Measurements from ENCODE around the gene RPS16. TPM values are rescaled to one million over a fixed set of nuclear protein-coding genes. Genes with fewer than 3 reads are reported as not detected.
A peak's percentile ranks its signal among the peaks of the same experiment; 100 is the strongest.

RPS16 gene
- total and polyA plus RNA-seq, 2 of the 13 experiments (the other 11 are each of a cell fraction or from before 2014, with no cell fraction given) = 488 to 2,583 TPM

- no peak for TF ChIP-seq NR2F6 (IDR thresholded peaks at IDR 0.05)
- peak; percentile 61; the same call in 1 of the 2 replicates for TF ChIP-seq NR2F6 (CRISPR knock-in tag; IDR thresholded peaks at IDR 0.05)
- TF ChIP-seq PHF20 (CRISPR knock-in tag; IDR thresholded peaks at IDR 0.05) = 0 out of 2 replicates have a peak, but pooled peaks have one; percentile 43
- peak; percentile 78; the same call in 1 of the 2 replicates for TF ChIP-seq CSRNP1 (CRISPR knock-in tag; IDR thresholded peaks at IDR 0.05)
These were observed 34.0 kb downstream of the RPS16 start (continued) for GRCh38 chr19:39401549-39402345.

GRCh38 chr19:39401070-39401548 lies 34.6 kb downstream of the RPS16 start:
- no peak overlapping the region for H2AFZ ChIP-seq (ENCODE audit: low read length)
- no peaks in the 10 kb centered on the region for H3K36me3 ChIP-seq (replicated peaks in 1 of 2; ENCODE audit: control insufficient read depth in 1 of 2, insufficient read depth in 2 of 2, low read length in 2 of 2)
- in situ Hi-C loops (cut with HindIII; ENCODE audit: extremely low pct_ligation_motif_present, low pct_unique_long_range_greater_than_20kb) = no loop called here
- ATAC-seq (peak; percentile 25), FAIRE-seq (no peak), DNase-seq (ENCODE audit: low spot score) (no peak)
- ChIA-PET POLR2A (interaction anchor here (0.9 to 2.7 kb wide), 13 partner anchors 10 to 255 kb away, joined by 3 to 64 read pairs (median 8); partner anchors contain the start of genes MED29, PAF1, PLEKHG2 and RPS16), CTCF (ENCODE audit: low intra/inter-chr PET ratio, low total read pairs) (interaction anchor here (0.7 kb wide), 1 partner anchor 11 kb away, joined by 3 read pairs; the partner anchor contains the start of gene PLEKHG2)
- H3K9me3 ChIP-seq (ENCODE audit: low read length) = no peaks in the 10 kb centered on the region
- H3K27ac ChIP-seq (ENCODE audit: extremely low read length, insufficient read depth, low read length) = peak overlapping the region; percentile 98
- H3K79me2 ChIP-seq (ENCODE audit: insufficient read depth, low read length) = no peaks in the 10 kb centered on the region
- H3K9ac ChIP-seq (ENCODE audit: insufficient read depth, low read depth, low read length) = peak overlapping the region; percentile 77
- peak overlapping the region in 1 of 3 experiments; percentile 49; a peak in 2 of 6 replicates for H3K4me3 ChIP-seq (replicated peaks in 1 of 3; ENCODE audit: insufficient read depth in 1 of 3, low read depth in 2 of 3, low read length in 3 of 3)
- intact Hi-C loops (cut with micrococcal nuclease; ENCODE audit: unreplicated experiment) = loop anchor here (1.0 to 5.0 kb wide), 2 partner anchors 10 to 1041 kb away; partner anchors contain the start of gene SERTAD3
- BruUV-seq (replicated peaks) = TSS peak; percentile 78
- no peaks in the 10 kb centered on the region for H3K27me3 ChIP-seq (ENCODE audit: control insufficient read depth in 1 of 2, insufficient read depth in 2 of 2, low read length in 2 of 2)
- H4K20me1 ChIP-seq (ENCODE audit: insufficient read depth, low read length) = no peaks in the 10 kb centered on the region
- peaks cover 73% of the 10 kb centered on the region for H3K4me1 ChIP-seq (ENCODE audit: insufficient read depth, low read length)
- 11% methylated on average over 4 of the region's 4 CpGs for WGBS (ENCODE audit: low lambda C conversion rate)
- H3K4me2 ChIP-seq (ENCODE audit: low read depth, low read length) = peak overlapping the region; percentile 67
- TF ChIP-seq ZNF12 (CRISPR knock-in tag; IDR thresholded peaks at IDR 0.05) (no peak), HOXA5 (CRISPR knock-in tag; IDR thresholded peaks at IDR 0.05) (0 out of 2 replicates have a peak, but pooled peaks have one; percentile 22), RFXAP (CRISPR knock-in tag; IDR thresholded peaks at IDR 0.05; ENCODE audit: borderline replicate concordance) (no peak), NCOR1 (IDR thresholded peaks at IDR 0.05; ENCODE audit: borderline replicate concordance, low read length) (no peak), ZNF792 (CRISPR knock-in tag; IDR thresholded peaks at IDR 0.05) (no peak), ZFAT (CRISPR knock-in tag; conservative IDR thresholded peaks at IDR 0.05) (no peak), ZNF709 (CRISPR knock-in tag; IDR thresholded peaks at IDR 0.05) (no peak), JUND (CRISPR knock-in tag; IDR thresholded peaks at IDR 0.05) (peak; percentile 35; the same call in 1 of the 2 replicates), ZBTB44 (CRISPR knock-in tag; IDR thresholded peaks at IDR 0.05) (no peak), GATA4 (IDR thresholded peaks at IDR 0.05; ENCODE audit: borderline replicate concordance, low read depth) (peak; percentile 79; the same call in 1 of the 2 replicates)
- TF ChIP-seq, protein P1, sequence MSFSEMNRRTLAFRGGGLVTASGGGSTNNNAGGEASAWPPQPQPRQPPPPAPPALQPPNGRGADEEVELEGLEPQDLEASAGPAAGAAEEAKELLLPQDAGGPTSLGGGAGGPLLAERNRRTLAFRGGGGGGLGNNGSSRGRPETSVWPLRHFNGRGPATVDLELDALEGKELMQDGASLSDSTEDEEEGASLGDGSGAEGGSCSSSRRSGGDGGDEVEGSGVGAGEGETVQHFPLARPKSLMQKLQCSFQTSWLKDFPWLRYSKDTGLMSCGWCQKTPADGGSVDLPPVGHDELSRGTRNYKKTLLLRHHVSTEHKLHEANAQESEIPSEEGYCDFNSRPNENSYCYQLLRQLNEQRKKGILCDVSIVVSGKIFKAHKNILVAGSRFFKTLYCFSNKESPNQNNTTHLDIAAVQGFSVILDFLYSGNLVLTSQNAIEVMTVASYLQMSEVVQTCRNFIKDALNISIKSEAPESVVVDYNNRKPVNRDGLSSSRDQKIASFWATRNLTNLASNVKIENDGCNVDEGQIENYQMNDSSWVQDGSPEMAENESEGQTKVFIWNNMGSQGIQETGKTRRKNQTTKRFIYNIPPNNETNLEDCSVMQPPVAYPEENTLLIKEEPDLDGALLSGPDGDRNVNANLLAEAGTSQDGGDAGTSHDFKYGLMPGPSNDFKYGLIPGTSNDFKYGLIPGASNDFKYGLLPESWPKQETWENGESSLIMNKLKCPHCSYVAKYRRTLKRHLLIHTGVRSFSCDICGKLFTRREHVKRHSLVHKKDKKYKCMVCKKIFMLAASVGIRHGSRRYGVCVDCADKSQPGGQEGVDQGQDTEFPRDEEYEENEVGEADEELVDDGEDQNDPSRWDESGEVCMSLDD (CRISPR knock-in tag; IDR thresholded peaks at IDR 0.05; ENCODE audit: borderline replicate concordance) = peak; percentile 56; the same call in 1 of the 2 replicates

Measured in HepG2 (cell line).